NCI-H146 (cell line): ENCODE measurements around the gene NRF1.

ENCODE experiments used
- DNase-seq: peaks from one replicate; lab custom pipeline; 2025; lab: John Stamatoyannopoulos, UW

Gene NRF1

GRCh38 chr7:129771201-129771927 is 159.8 kb downstream of the NRF1 start:
- DNase-seq = no peak

- no peak for DNase-seq
Measured at GRCh38 chr7:129771928-129772479, 160.5 kb downstream of the NRF1 start.

GRCh38 chr7:129772646-129773280 is 161.2 kb downstream of the NRF1 start:
- DNase-seq = no peak

- DNase-seq = no peak
Measured at GRCh38 chr7:129773328-129773731, 161.8 kb downstream of the NRF1 start.

- no peak for DNase-seq
Measured at GRCh38 chr7:129773871-129774270, 162.4 kb downstream of the NRF1 start.

- no peak for DNase-seq
Measured at GRCh38 chr7:129774359-129774758, 162.8 kb downstream of the NRF1 start.

- DNase-seq = no peak
Measured at GRCh38 chr7:129774871-129775694, 163.6 kb downstream of the NRF1 start.

GRCh38 chr7:129775695-129776361 is 164.3 kb downstream of the NRF1 start:
- no peak for DNase-seq

- no peak for DNase-seq
Measured at GRCh38 chr7:129776362-129776722, 164.8 kb downstream of the NRF1 start.

- no peak for DNase-seq
Measured at GRCh38 chr7:129777195-129777844, 165.8 kb downstream of the NRF1 start.

- DNase-seq = no peak
Measured at GRCh38 chr7:129777993-129778769, 166.7 kb downstream of the NRF1 start.

GRCh38 chr7:129778770-129779601 is 167.5 kb downstream of the NRF1 start:
- no peak for DNase-seq

- peak; percentile 64 for DNase-seq
Measured at GRCh38 chr7:129779602-129780256, 168.2 kb downstream of the NRF1 start.

- peak; percentile 96 for DNase-seq
Measured at GRCh38 chr7:129780257-129780973, 168.9 kb downstream of the NRF1 start.

GRCh38 chr7:129780974-129781927 is 169.7 kb downstream of the NRF1 start:
- DNase-seq = peak; percentile 80

- no peak for DNase-seq
Measured at GRCh38 chr7:129781928-129782817, 170.7 kb downstream of the NRF1 start.
